Skeletal muscle tissue (tissue), 4 donors: ENCODE data around the gene VTI1A. TPM values are rescaled to one million over a fixed set of nuclear protein-coding genes. Genes with fewer than 3 reads are reported as not detected.

Experiments used
- H3K27ac ChIP-seq: one replicate; pipeline ENCODE4 v1.7.0; 2013; ENCODE audit warnings: mild to moderate bottlenecking, low read depth, low read length, inconsistent platforms
- H3K27me3 ChIP-seq, 3 donors: one replicate each; pipeline ENCODE4 v1.7.0; 2013; ENCODE audit warnings: low read length in 3 of 3; ENCODE audit not compliant: control insufficient read depth in 3 of 3, insufficient read depth in 3 of 3
- H3K36me3 ChIP-seq, 3 donors: one replicate each; pipeline ENCODE4 v1.7.0; 2013; ENCODE audit warnings: low read length in 3 of 3; ENCODE audit not compliant: control insufficient read depth in 3 of 3, insufficient read depth in 3 of 3
- H3K4me1 ChIP-seq, 3 donors: one replicate each; pipeline ENCODE4 v1.7.0; 2013; ENCODE audit warnings: low read length in 3 of 3, mild to moderate bottlenecking in 3 of 3; ENCODE audit not compliant: control insufficient read depth in 3 of 3, insufficient read depth in 3 of 3
- H3K4me3 ChIP-seq, 3 donors: one replicate each; pipeline ENCODE4 v1.7.0; 2013; ENCODE audit warnings: low read length in 3 of 3
- H3K9ac ChIP-seq, 3 donors: one replicate each; pipeline ENCODE4 v1.7.0; 2013; ENCODE audit warnings: low read length in 3 of 3, mild to moderate bottlenecking in 3 of 3, moderate library complexity in 2 of 3, low read depth in 1 of 3
- H3K9me3 ChIP-seq, 3 donors: one replicate each; pipeline ENCODE4 v1.7.0; 2013; ENCODE audit warnings: low read length in 3 of 3; ENCODE audit not compliant: control insufficient read depth in 3 of 3
- total RNA-seq: library from RNA; depleted of rRNA; stranded (reverse); fragments of >200 nt; gene quantifications from one replicate; pipeline ENCODE4 v1.2.3, GENCODE V29; 2014
- donor health status: Osteomylitis.

Gene VTI1A
- total RNA-seq, 1 donor from 2014 or later, result 18.3 TPM

- Histone ChIP-seq H3K27me3 (no peaks in the 10 kb centered on the region), H3K4me1 (peaks cover 0 to 5% (median 4%) of the 10 kb centered on the region in 3 donors), H3K36me3 (no peaks in the 10 kb centered on the region), H3K27ac (no peak overlapping the region), H3K9me3 (no peaks in the 10 kb centered on the region), H3K4me3 (no peak overlapping the region), H3K9ac (no peak overlapping the region)
Measured at GRCh38 chr10:112515852-112516251, 68.8 kb downstream of the VTI1A start.

- H3K27ac ChIP-seq, result no peak overlapping the region
- no peaks in the 10 kb centered on the region for H3K36me3 ChIP-seq
- H3K27me3 ChIP-seq, result no peaks in the 10 kb centered on the region
- H3K9me3 ChIP-seq, result no peaks in the 10 kb centered on the region
- peaks cover 0 to 5% (median 4%) of the 10 kb centered on the region in 3 donors for H3K4me1 ChIP-seq
- H3K9ac ChIP-seq, result no peak overlapping the region
- no peak overlapping the region for H3K4me3 ChIP-seq
Measured at GRCh38 chr10:112517451-112517862, 70.4 kb downstream of the VTI1A start.

GRCh38 chr10:112519133-112519761 is 72.2 kb downstream of the VTI1A start:
- Histone ChIP-seq H3K4me3 (no peak overlapping the region), H3K9ac (no peak overlapping the region), H3K27me3 (no peaks in the 10 kb centered on the region), H3K36me3 (no peaks in the 10 kb centered on the region), H3K9me3 (no peaks in the 10 kb centered on the region), H3K27ac (no peak overlapping the region), H3K4me1 (peaks cover 0 to 5% (median 4%) of the 10 kb centered on the region in 3 donors)

- Histone ChIP-seq H3K9me3 (no peaks in the 10 kb centered on the region), H3K4me3 (no peak overlapping the region), H3K4me1 (peaks cover 0 to 5% (median 4%) of the 10 kb centered on the region in 3 donors), H3K27me3 (no peaks in the 10 kb centered on the region), H3K9ac (no peak overlapping the region), H3K36me3 (no peaks in the 10 kb centered on the region), H3K27ac (no peak overlapping the region)
Measured at GRCh38 chr10:112520914-112521313, 73.9 kb downstream of the VTI1A start.

GRCh38 chr10:112524641-112525040 is 77.6 kb downstream of the VTI1A start:
- no peak overlapping the region for H3K9ac ChIP-seq
- no peak overlapping the region for H3K27ac ChIP-seq
- no peaks in the 10 kb centered on the region for H3K9me3 ChIP-seq
- H3K36me3 ChIP-seq, result no peaks in the 10 kb centered on the region
- no peak overlapping the region for H3K4me3 ChIP-seq
- no peaks in the 10 kb centered on the region for H3K27me3 ChIP-seq
- H3K4me1 ChIP-seq, result no peaks in the 10 kb centered on the region

- no peaks in the 10 kb centered on the region for H3K9me3 ChIP-seq
- H3K27me3 ChIP-seq, result no peaks in the 10 kb centered on the region
- H3K27ac ChIP-seq, result no peak overlapping the region
- no peak overlapping the region for H3K9ac ChIP-seq
- no peaks in the 10 kb centered on the region for H3K36me3 ChIP-seq
- no peak overlapping the region for H3K4me3 ChIP-seq
- H3K4me1 ChIP-seq, result no peaks in the 10 kb centered on the region
Measured at GRCh38 chr10:112525200-112525599, 78.2 kb downstream of the VTI1A start.

GRCh38 chr10:112526139-112526538 is 79.1 kb downstream of the VTI1A start:
- Histone ChIP-seq H3K4me1 (no peaks in the 10 kb centered on the region), H3K9ac (no peak overlapping the region), H3K27me3 (no peaks in the 10 kb centered on the region), H3K27ac (no peak overlapping the region), H3K9me3 (no peaks in the 10 kb centered on the region), H3K4me3 (no peak overlapping the region), H3K36me3 (no peaks in the 10 kb centered on the region)

GRCh38 chr10:112526906-112527305 is 79.9 kb downstream of the VTI1A start:
- Histone ChIP-seq H3K27ac (no peak overlapping the region), H3K4me1 (no peaks in the 10 kb centered on the region), H3K4me3 (peak overlapping the region in 2 of 3 donors; percentile 25 to 31), H3K36me3 (no peaks in the 10 kb centered on the region), H3K9ac (no peak overlapping the region), H3K9me3 (no peaks in the 10 kb centered on the region), H3K27me3 (no peaks in the 10 kb centered on the region)

- Histone ChIP-seq H3K9me3 (no peaks in the 10 kb centered on the region), H3K4me1 (no peaks in the 10 kb centered on the region), H3K27ac (no peak overlapping the region), H3K36me3 (no peaks in the 10 kb centered on the region), H3K9ac (no peak overlapping the region), H3K27me3 (no peaks in the 10 kb centered on the region), H3K4me3 (no peak overlapping the region)
Measured at GRCh38 chr10:112528235-112528634, 81.2 kb downstream of the VTI1A start.

- no peak overlapping the region for H3K27ac ChIP-seq
- H3K9ac ChIP-seq, result no peak overlapping the region
- no peak overlapping the region for H3K4me3 ChIP-seq
- H3K4me1 ChIP-seq, result no peaks in the 10 kb centered on the region
- H3K36me3 ChIP-seq, result no peaks in the 10 kb centered on the region
- no peaks in the 10 kb centered on the region for H3K27me3 ChIP-seq
- no peaks in the 10 kb centered on the region for H3K9me3 ChIP-seq
Measured at GRCh38 chr10:112531421-112531820, 84.4 kb downstream of the VTI1A start.
